HEK293 (cell line): ENCODE results near the gene PIP5K1B.

ENCODE experiments used
- BCL11A ChIP-seq: fragments of 450-650 bp; formaldehyde crosslinking; IDR thresholded peaks from 2 replicates; pipeline ENCODE4 v1.5.1; 2016; ENCODE audit warnings: low read depth, missing biosample characterization, missing genetic modification characterization
- GLIS1 ChIP-seq: fragments of 450-650 bp; formaldehyde crosslinking; IDR thresholded peaks from 2 replicates; pipeline ENCODE4 v1.5.1; 2016; ENCODE audit warnings: missing biosample characterization, missing genetic modification characterization
- HOXC10 ChIP-seq: sonication (generic); formaldehyde crosslinking; IDR thresholded peaks from 2 replicates; pipeline ENCODE4 v1.8.1; 2023; ENCODE audit warnings: mild to moderate bottlenecking, missing genetic modification reagents
- IKZF3 ChIP-seq: fragments of 450-650 bp; IDR thresholded peaks from 2 replicates; pipeline ENCODE4 v1.5.0; 2018; ENCODE audit warnings: missing biosample characterization, mild to moderate bottlenecking, missing genetic modification characterization, moderate library complexity
- KLF16 ChIP-seq: fragments of 450-650 bp; formaldehyde crosslinking; IDR thresholded peaks from 2 replicates; pipeline ENCODE4 v1.5.1; 2017; ENCODE audit warnings: missing biosample characterization, missing genetic modification characterization
- TRIM28 ChIP-seq: IDR thresholded peaks from 2 replicates; pipeline ENCODE4 v1.6.1; 2011; ENCODE audit warnings: low read length, control low read depth, borderline replicate concordance
- WT1 ChIP-seq: fragments of 450-650 bp; formaldehyde crosslinking; IDR thresholded peaks from 2 replicates; pipeline ENCODE4 v1.5.1; 2016; ENCODE audit warnings: missing biosample characterization, missing genetic modification characterization
- ZBTB17 ChIP-seq: fragments of 450-650 bp; formaldehyde crosslinking; IDR thresholded peaks from 2 replicates; pipeline ENCODE4 v1.5.1; 2016; ENCODE audit warnings: missing biosample characterization, missing genetic modification characterization
- ZFP69B ChIP-seq: fragments of 450-650 bp; formaldehyde crosslinking; IDR thresholded peaks from 2 replicates; pipeline ENCODE4 v1.5.1; 2016; ENCODE audit warnings: missing biosample characterization, missing genetic modification characterization
- ZNF112 ChIP-seq: fragments of 450-650 bp; formaldehyde crosslinking; IDR thresholded peaks from 2 replicates; pipeline ENCODE4 v1.5.0; 2017; ENCODE audit warnings: missing biosample characterization, missing genetic modification characterization
- ZNF121 ChIP-seq: fragments of 450-650 bp; formaldehyde crosslinking; IDR thresholded peaks from 2 replicates; pipeline ENCODE4 v1.5.1; 2016; ENCODE audit warnings: missing biosample characterization, missing genetic modification characterization
- ZNF133 ChIP-seq: fragments of 450-650 bp; formaldehyde crosslinking; IDR thresholded peaks from 2 replicates; pipeline ENCODE4 v1.5.1; 2016; ENCODE audit warnings: missing biosample characterization, missing genetic modification characterization
- ZNF138 ChIP-seq: fragments of 450-650 bp; formaldehyde crosslinking; IDR thresholded peaks from 2 replicates; pipeline ENCODE4 v1.5.1; 2016; ENCODE audit warnings: missing biosample characterization, missing genetic modification characterization, borderline replicate concordance
- ZNF155 ChIP-seq: fragments of 450-650 bp; formaldehyde crosslinking; IDR thresholded peaks from 2 replicates; pipeline ENCODE4 v1.5.1; 2016; ENCODE audit warnings: missing biosample characterization, missing genetic modification characterization
- ZNF24 ChIP-seq: fragments of 450-650 bp; formaldehyde crosslinking; IDR thresholded peaks from 2 replicates; pipeline ENCODE4 v1.5.1; 2016; ENCODE audit warnings: missing biosample characterization, missing genetic modification characterization
- ZNF354C ChIP-seq: fragments of 450-650 bp; formaldehyde crosslinking; IDR thresholded peaks from 2 replicates; pipeline ENCODE4 v1.5.1; 2016; ENCODE audit warnings: missing biosample characterization, missing genetic modification characterization, low read depth, borderline replicate concordance
- ZNF366 ChIP-seq: fragments of 450-650 bp; formaldehyde crosslinking; conservative IDR thresholded peaks from 2 replicates; pipeline ENCODE4 v1.5.1; 2016; ENCODE audit warnings: missing biosample characterization, missing genetic modification characterization
- ZNF416 ChIP-seq: fragments of 450-650 bp; formaldehyde crosslinking; IDR thresholded peaks from 2 replicates; pipeline ENCODE4 v1.5.1; 2016; ENCODE audit warnings: missing biosample characterization, missing genetic modification characterization
- ZNF423 ChIP-seq: fragments of 450-650 bp; formaldehyde crosslinking; IDR thresholded peaks from 2 replicates; pipeline ENCODE4 v1.5.1; 2016; ENCODE audit warnings: missing biosample characterization, missing genetic modification characterization
- ZNF433 ChIP-seq: fragments of 450-650 bp; formaldehyde crosslinking; IDR thresholded peaks from 2 replicates; pipeline ENCODE4 v1.5.1; 2016; ENCODE audit warnings: missing biosample characterization, missing genetic modification characterization, low read depth
- ZNF48 ChIP-seq: fragments of 450-650 bp; formaldehyde crosslinking; IDR thresholded peaks from 2 replicates; pipeline ENCODE4 v1.5.1; 2016; ENCODE audit warnings: missing biosample characterization, missing genetic modification characterization
- ZNF529 ChIP-seq: fragments of 450-650 bp; formaldehyde crosslinking; IDR thresholded peaks from 2 replicates; pipeline ENCODE4 v1.5.1; 2017; ENCODE audit warnings: missing genetic modification characterization, missing biosample characterization; ENCODE audit not compliant: insufficient replicate concordance
- ZNF596 ChIP-seq: fragments of 450-650 bp; IDR thresholded peaks from 2 replicates; pipeline ENCODE4 v1.5.0; 2018; ENCODE audit warnings: missing biosample characterization, mild to moderate bottlenecking, missing genetic modification characterization, moderate library complexity
- ZNF610 ChIP-seq: fragments of 450-650 bp; formaldehyde crosslinking; IDR thresholded peaks from 2 replicates; pipeline ENCODE4 v1.5.1; 2016; ENCODE audit warnings: missing biosample characterization, missing genetic modification characterization, borderline replicate concordance
- ZNF629 ChIP-seq: fragments of 450-650 bp; formaldehyde crosslinking; IDR thresholded peaks from 2 replicates; pipeline ENCODE4 v1.5.1; 2017; ENCODE audit warnings: missing biosample characterization, missing genetic modification characterization
- ZNF707 ChIP-seq: fragments of 450-650 bp; formaldehyde crosslinking; IDR thresholded peaks from 2 replicates; pipeline ENCODE4 v1.5.1; 2016; ENCODE audit warnings: missing biosample characterization, missing genetic modification characterization
- ZNF837 ChIP-seq: fragments of 450-650 bp; formaldehyde crosslinking; IDR thresholded peaks from 2 replicates; pipeline ENCODE4 v1.5.1; 2016; ENCODE audit warnings: missing biosample characterization, missing genetic modification characterization
- TF ChIP-seq, protein P1 (sequence below): fragments of 450-650 bp; formaldehyde crosslinking; IDR thresholded peaks from 2 replicates; pipeline ENCODE4 v1.5.1; 2016; ENCODE audit warnings: missing biosample characterization, missing genetic modification characterization
- TF ChIP-seq, protein P2 (sequence below): fragments of 450-650 bp; formaldehyde crosslinking; IDR thresholded peaks from 2 replicates; pipeline ENCODE4 v1.5.1; 2016; ENCODE audit warnings: missing biosample characterization, missing genetic modification characterization, borderline replicate concordance
- TF ChIP-seq, protein P3 (sequence below): fragments of 450-650 bp; formaldehyde crosslinking; IDR thresholded peaks from 2 replicates; pipeline ENCODE4 v1.5.1; 2017; ENCODE audit warnings: missing biosample characterization, missing genetic modification characterization
- TF ChIP-seq, protein P4 (sequence below): fragments of 450-650 bp; formaldehyde crosslinking; IDR thresholded peaks from 2 replicates; pipeline ENCODE4 v1.5.1; 2017; ENCODE audit warnings: missing biosample characterization, missing genetic modification characterization
- TF ChIP-seq, protein P5 (sequence below): fragments of 450-650 bp; formaldehyde crosslinking; IDR thresholded peaks from 2 replicates; pipeline ENCODE4 v1.5.1; 2016; ENCODE audit warnings: missing biosample characterization, missing genetic modification characterization
- TF ChIP-seq, protein P6 (sequence below): fragments of 450-650 bp; formaldehyde crosslinking; IDR thresholded peaks from 2 replicates; pipeline ENCODE4 v1.5.1; 2017; ENCODE audit warnings: missing biosample characterization, missing genetic modification characterization

The PIP5K1B gene

DNA sequence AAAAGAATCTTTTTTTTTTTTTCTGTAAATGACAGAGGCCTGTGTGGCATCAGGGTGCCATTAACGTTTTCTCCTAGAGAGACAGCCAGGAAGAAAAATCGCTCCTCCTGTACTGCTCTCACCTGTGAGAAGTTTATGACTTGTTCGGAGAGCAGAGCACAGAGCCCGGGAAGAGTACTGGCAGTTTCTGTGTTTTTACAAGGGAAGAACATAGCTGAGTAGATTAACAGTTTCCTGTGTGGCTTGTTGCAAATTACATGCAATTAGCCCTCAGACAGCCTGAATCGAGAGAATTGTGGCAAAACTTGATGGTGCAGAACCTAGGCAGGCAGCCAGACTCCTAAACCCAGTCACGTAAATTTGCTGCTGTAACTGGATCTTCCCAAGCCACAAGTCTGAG lies 276.7 kb downstream of the PIP5K1B start (continued):
- TF ChIP-seq ZNF529: no peak
- TF ChIP-seq WT1 (tag by site-specific recombination): peak; percentile 44; the same call in 1 of the 2 replicates
- TF ChIP-seq GLIS1 (tag by site-specific recombination): no peak
- peak; percentile 95 for TF ChIP-seq ZBTB17 (tag by site-specific recombination)
- TF ChIP-seq ZNF155 (tag by site-specific recombination): no peak
- TF ChIP-seq ZNF416 (tag by site-specific recombination): no peak
- TF ChIP-seq ZNF433 (tag by site-specific recombination): no peak
- TF ChIP-seq, protein P1, sequence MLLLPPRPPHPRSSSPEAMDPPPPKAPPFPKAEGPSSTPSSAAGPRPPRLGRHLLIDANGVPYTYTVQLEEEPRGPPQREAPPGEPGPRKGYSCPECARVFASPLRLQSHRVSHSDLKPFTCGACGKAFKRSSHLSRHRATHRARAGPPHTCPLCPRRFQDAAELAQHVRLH (tag by site-specific recombination): 0 out of 2 replicates have a peak, but pooled peaks have one; percentile 41
- TF ChIP-seq KLF16 (tag by site-specific recombination): no peak
- no peak for TF ChIP-seq ZNF423
- TF ChIP-seq, protein P2, sequence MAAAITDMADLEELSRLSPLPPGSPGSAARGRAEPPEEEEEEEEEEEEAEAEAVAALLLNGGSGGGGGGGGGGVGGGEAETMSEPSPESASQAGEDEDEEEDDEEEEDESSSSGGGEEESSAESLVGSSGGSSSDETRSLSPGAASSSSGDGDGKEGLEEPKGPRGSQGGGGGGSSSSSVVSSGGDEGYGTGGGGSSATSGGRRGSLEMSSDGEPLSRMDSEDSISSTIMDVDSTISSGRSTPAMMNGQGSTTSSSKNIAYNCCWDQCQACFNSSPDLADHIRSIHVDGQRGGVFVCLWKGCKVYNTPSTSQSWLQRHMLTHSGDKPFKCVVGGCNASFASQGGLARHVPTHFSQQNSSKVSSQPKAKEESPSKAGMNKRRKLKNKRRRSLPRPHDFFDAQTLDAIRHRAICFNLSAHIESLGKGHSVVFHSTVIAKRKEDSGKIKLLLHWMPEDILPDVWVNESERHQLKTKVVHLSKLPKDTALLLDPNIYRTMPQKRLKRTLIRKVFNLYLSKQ (tag by site-specific recombination): no peak
- no peak for TF ChIP-seq ZNF707 (tag by site-specific recombination)
- no peak for TF ChIP-seq ZNF121 (tag by site-specific recombination)
- TF ChIP-seq ZNF596 (tag by site-specific recombination): peak; percentile 40; the same call in 1 of the 2 replicates
- TF ChIP-seq ZNF138 (tag by site-specific recombination): no peak
- TF ChIP-seq, protein P3, sequence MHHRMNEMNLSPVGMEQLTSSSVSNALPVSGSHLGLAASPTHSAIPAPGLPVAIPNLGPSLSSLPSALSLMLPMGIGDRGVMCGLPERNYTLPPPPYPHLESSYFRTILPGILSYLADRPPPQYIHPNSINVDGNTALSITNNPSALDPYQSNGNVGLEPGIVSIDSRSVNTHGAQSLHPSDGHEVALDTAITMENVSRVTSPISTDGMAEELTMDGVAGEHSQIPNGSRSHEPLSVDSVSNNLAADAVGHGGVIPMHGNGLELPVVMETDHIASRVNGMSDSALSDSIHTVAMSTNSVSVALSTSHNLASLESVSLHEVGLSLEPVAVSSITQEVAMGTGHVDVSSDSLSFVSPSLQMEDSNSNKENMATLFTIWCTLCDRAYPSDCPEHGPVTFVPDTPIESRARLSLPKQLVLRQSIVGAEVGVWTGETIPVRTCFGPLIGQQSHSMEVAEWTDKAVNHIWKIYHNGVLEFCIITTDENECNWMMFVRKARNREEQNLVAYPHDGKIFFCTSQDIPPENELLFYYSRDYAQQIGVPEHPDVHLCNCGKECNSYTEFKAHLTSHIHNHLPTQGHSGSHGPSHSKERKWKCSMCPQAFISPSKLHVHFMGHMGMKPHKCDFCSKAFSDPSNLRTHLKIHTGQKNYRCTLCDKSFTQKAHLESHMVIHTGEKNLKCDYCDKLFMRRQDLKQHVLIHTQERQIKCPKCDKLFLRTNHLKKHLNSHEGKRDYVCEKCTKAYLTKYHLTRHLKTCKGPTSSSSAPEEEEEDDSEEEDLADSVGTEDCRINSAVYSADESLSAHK: peak; percentile 99
- TF ChIP-seq, protein P4, sequence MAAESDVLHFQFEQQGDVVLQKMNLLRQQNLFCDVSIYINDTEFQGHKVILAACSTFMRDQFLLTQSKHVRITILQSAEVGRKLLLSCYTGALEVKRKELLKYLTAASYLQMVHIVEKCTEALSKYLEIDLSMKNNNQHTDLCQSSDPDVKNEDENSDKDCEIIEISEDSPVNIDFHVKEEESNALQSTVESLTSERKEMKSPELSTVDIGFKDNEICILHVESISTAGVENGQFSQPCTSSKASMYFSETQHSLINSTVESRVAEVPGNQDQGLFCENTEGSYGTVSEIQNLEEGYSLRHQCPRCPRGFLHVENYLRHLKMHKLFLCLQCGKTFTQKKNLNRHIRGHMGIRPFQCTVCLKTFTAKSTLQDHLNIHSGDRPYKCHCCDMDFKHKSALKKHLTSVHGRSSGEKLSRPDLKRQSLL (tag by site-specific recombination): no peak
- TF ChIP-seq ZFP69B (tag by site-specific recombination): no peak
- TF ChIP-seq ZNF24 (tag by site-specific recombination): no peak
- peak; percentile 53 for TF ChIP-seq ZNF366 (tag by site-specific recombination)
- no peak for TF ChIP-seq HOXC10
- no peak for TF ChIP-seq ZNF133 (tag by site-specific recombination)
- no peak for TF ChIP-seq ZNF610 (tag by site-specific recombination)
- TF ChIP-seq IKZF3: peak; percentile 65
- no peak for TF ChIP-seq ZNF48 (tag by site-specific recombination)
- no peak for TF ChIP-seq ZNF112
- peak; percentile 66; the same call in 1 of the 2 replicates for TF ChIP-seq TRIM28
- TF ChIP-seq, protein P5, sequence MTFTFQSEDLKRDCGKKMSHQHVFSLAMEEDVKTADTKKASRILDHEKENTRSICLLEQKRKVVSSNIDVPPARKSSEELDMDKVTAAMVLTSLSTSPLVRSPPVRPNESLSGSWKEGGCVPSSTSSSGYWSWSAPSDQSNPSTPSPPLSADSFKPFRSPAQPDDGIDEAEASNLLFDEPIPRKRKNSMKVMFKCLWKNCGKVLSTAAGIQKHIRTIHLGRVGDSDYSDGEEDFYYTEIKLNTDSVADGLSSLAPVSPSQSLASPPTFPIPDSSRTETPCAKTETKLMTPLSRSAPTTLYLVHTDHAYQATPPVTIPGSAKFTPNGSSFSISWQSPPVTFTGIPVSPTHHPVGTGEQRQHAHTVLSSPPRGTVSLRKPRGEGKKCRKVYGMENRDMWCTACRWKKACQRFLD (tag by site-specific recombination): no peak
- TF ChIP-seq ZNF629 (tag by site-specific recombination): 0 out of 2 replicates have a peak, but pooled peaks have one; percentile 31
- no peak for TF ChIP-seq ZNF837 (tag by site-specific recombination)
- TF ChIP-seq, protein P6, sequence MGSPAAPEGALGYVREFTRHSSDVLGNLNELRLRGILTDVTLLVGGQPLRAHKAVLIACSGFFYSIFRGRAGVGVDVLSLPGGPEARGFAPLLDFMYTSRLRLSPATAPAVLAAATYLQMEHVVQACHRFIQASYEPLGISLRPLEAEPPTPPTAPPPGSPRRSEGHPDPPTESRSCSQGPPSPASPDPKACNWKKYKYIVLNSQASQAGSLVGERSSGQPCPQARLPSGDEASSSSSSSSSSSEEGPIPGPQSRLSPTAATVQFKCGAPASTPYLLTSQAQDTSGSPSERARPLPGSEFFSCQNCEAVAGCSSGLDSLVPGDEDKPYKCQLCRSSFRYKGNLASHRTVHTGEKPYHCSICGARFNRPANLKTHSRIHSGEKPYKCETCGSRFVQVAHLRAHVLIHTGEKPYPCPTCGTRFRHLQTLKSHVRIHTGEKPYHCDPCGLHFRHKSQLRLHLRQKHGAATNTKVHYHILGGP (tag by site-specific recombination): no peak
- no peak for TF ChIP-seq BCL11A (tag by site-specific recombination)
- TF ChIP-seq ZNF354C (tag by site-specific recombination): no peak
